Endodermal cell (in vitro differentiated cells): ENCODE measurements around the gene GSC2. TPM values are rescaled to one million over a fixed set of nuclear protein-coding genes. Genes with fewer than 3 reads are reported as not detected.

Experiments
- DNase-seq: peaks from one replicate; pipeline ENCODE4 v3.0.0-alpha.2; 2017
- H3K27ac ChIP-seq: 2 replicates; pipeline ENCODE4 v1.5.1; 2013; ENCODE audit warnings: mild to moderate bottlenecking, low read depth, low read length, moderate library complexity
- H3K27me3 ChIP-seq: 2 replicates; pipeline ENCODE4 v1.6.1; 2013; ENCODE audit warnings: mild to moderate bottlenecking, low read length, moderate library complexity; ENCODE audit not compliant: insufficient read depth, control insufficient read depth, poor library complexity, severe bottlenecking
- H3K36me3 ChIP-seq: 2 replicates; pipeline ENCODE4 v1.7.0; 2013; ENCODE audit warnings: mild to moderate bottlenecking, low read length, moderate library complexity; ENCODE audit not compliant: control insufficient read depth, insufficient read depth
- H3K4me1 ChIP-seq: one replicate; pipeline ENCODE4 v1.7.0; 2013; ENCODE audit warnings: low read length; ENCODE audit not compliant: control insufficient read depth, insufficient read depth
- H3K4me3 ChIP-seq: 2 replicates; pipeline ENCODE4 v1.5.1; 2013; ENCODE audit warnings: mild to moderate bottlenecking, low read length, moderate library complexity
- H3K9ac ChIP-seq: 2 replicates; pipeline ENCODE4 v1.6.1; 2013; ENCODE audit warnings: mild to moderate bottlenecking, low read length, moderate library complexity; ENCODE audit not compliant: poor library complexity, severe bottlenecking; ENCODE audit errors: extremely low read depth
- H3K9me3 ChIP-seq: 2 replicates; pipeline ENCODE4 v1.6.1; 2013; ENCODE audit warnings: mild to moderate bottlenecking, low read length, moderate library complexity; ENCODE audit not compliant: control insufficient read depth
- H3K27ac Mint-ChIP-seq: 2 replicates; pipeline ENCODE4 v1.8.0; 2020; ENCODE audit warnings: mixed read lengths
- H3K27me3 Mint-ChIP-seq: 2 replicates; pipeline ENCODE4 v1.8.0; 2021; ENCODE audit warnings: mild to moderate bottlenecking, mixed read lengths; ENCODE audit not compliant: insufficient read depth
- H3K36me3 Mint-ChIP-seq: 2 replicates; pipeline ENCODE4 v1.8.0; 2020; ENCODE audit warnings: low read depth, mixed read lengths
- H3K4me1 Mint-ChIP-seq: 2 replicates; pipeline ENCODE4 v1.8.0; 2020; ENCODE audit warnings: mixed read lengths
- H3K4me3 Mint-ChIP-seq: 2 replicates; pipeline ENCODE4 v1.8.0; 2020; ENCODE audit warnings: mild to moderate bottlenecking, moderate library complexity, mixed read lengths
- H3K9me3 Mint-ChIP-seq: 2 replicates; pipeline ENCODE4 v1.8.0; 2020; ENCODE audit warnings: mild to moderate bottlenecking, mixed read lengths
- WGBS, 2 experiments: methylation state at CpG; one replicate each; pipeline versions ENCODE4 v1.1.5 to v1.1.7; 2013; ENCODE audit warnings: missing lambda C conversion rate in 2 of 2, mixed read lengths in 1 of 2; ENCODE audit not compliant: insufficient coverage in 1 of 2, insufficient read length in 1 of 2; 5-methylcytosine and 5-hydroxymethylcytosine counted together
- total RNA-seq, 2 donors: library from RNA; stranded (reverse); fragmentation: NEBNext Ultra II Directional in 1 of 2; extraction: Animal tissue kit (Norgen Biotek cat#: 25700) in 1 of 2; gene quantifications; 2 replicates in 1 of 2; 3 replicates in 1 of 2; pipeline ENCODE4 v1.2.1, GENCODE V29; 2021
- TF ChIP-seq, protein P1 (sequence below): fragments of 200-600 bp; sonication (generic); conservative IDR thresholded peaks from 2 replicates; pipeline ENCODE4 v1.5.0; 2021; ENCODE audit warnings: antibody characterized with exemption, mild to moderate bottlenecking

The GSC2 gene
- total RNA-seq, 2 donors from 2014 or later = not detected

DNA sequence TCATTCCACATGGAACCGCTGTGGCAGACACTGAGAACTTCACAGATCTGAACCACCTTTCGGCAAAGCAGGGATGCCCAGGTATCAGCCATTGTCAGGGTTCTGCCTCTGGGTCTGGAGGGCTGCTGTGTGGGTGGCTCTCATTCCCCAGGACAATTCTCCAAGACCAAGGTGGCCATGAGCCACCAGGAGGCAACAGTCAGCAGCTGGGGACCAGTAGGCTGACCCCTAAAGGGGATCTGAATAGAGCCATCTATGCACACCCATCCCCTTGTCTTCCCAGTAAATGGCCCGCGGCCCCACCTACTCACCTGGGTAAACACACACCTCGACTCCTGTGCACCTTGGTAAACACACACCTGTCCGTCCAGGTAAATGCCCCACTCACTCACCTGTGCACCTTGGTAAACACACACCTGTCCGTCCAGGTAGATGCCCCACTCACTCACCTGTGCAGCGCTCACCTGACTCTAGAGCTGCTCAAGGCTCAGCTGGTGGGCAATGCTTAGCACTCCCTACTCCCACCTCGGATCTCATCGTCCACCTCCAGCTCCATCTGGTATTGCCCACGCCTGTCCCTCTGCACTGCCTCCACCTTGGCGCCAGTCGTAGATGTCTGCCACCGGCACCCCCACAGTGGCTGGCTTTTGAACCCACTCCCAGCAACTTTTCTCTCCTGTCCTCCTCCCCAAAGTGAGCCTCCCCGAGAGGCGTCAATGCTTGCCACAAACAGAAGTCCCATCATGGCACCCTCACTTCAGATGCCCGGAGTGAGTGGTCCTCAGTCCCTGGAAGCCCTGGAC is 18.2 kb upstream of the GSC2 start:
- H3K36me3 Mint-ChIP-seq = no peaks in the 10 kb centered on the region
- H3K4me1 Mint-ChIP-seq = peaks cover 29% of the 10 kb centered on the region
- DNase-seq = peak; percentile 62
- H3K9me3 Mint-ChIP-seq = peaks cover 5% of the 10 kb centered on the region
- peaks cover 82% of the 10 kb centered on the region for H3K27me3 Mint-ChIP-seq
- Histone ChIP-seq H3K27me3 (peaks cover 78% of the 10 kb centered on the region), H3K4me1 (peaks cover 13% of the 10 kb centered on the region), H3K9ac (no peak overlapping the region), H3K27ac (no peak overlapping the region), H3K4me3 (no peak overlapping the region), H3K9me3 (peaks cover 7% of the 10 kb centered on the region), H3K36me3 (no peaks in the 10 kb centered on the region)
- WGBS, 2 experiments = 74 to 77% methylated on average over 11 to 17 of the region's 17 CpGs
- TF ChIP-seq, protein P1, sequence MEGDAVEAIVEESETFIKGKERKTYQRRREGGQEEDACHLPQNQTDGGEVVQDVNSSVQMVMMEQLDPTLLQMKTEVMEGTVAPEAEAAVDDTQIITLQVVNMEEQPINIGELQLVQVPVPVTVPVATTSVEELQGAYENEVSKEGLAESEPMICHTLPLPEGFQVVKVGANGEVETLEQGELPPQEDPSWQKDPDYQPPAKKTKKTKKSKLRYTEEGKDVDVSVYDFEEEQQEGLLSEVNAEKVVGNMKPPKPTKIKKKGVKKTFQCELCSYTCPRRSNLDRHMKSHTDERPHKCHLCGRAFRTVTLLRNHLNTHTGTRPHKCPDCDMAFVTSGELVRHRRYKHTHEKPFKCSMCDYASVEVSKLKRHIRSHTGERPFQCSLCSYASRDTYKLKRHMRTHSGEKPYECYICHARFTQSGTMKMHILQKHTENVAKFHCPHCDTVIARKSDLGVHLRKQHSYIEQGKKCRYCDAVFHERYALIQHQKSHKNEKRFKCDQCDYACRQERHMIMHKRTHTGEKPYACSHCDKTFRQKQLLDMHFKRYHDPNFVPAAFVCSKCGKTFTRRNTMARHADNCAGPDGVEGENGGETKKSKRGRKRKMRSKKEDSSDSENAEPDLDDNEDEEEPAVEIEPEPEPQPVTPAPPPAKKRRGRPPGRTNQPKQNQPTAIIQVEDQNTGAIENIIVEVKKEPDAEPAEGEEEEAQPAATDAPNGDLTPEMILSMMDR = peak; percentile 56
- no peak overlapping the region for H3K4me3 Mint-ChIP-seq
- no peak overlapping the region for H3K27ac Mint-ChIP-seq

DNA sequence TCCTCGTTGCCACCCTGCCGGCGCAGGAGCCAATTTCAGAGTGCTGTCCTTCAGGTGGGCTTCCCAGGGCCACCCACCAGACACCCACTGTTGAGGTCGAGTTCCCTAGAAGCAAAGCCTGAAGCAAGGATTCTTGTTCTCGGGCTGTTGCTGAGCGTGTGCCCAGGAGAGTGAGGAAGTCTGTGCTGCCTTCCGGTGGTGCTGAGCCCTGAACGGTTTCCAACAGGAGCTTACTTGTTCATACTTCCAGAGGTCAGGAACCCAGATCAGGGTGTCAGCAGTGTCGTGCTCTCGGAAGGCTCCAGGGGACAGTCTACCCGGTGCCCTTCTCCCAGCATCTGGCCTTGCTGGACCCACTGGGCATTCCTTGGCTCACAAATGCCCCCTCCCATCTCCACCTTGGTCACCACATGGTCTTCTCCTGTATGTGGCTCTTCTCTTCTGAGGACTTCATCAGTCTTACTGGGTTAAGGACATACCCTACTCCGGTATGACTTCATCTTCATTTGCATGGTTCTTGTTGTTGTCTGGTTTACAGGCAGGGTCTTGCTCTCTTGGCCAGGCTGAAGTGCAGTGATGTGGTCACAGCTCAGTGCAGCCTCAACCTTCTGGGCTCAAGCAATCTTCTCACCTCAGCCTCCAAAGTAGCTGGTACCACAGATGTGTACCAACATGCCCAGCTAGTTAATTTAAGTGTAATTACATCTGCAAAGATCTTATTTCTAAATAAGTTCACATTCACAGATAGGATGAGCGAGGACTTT is 17.2 kb upstream of the GSC2 start:
- Mint-ChIP-seq H3K27me3 (peaks cover 89% of the 10 kb centered on the region), H3K36me3 (no peaks in the 10 kb centered on the region), H3K4me3 (no peak overlapping the region), H3K27ac (no peak overlapping the region), H3K4me1 (peaks cover 21% of the 10 kb centered on the region), H3K9me3 (peaks cover 5% of the 10 kb centered on the region)
- Histone ChIP-seq H3K27me3 (peaks cover 88% of the 10 kb centered on the region), H3K4me1 (peaks cover 8% of the 10 kb centered on the region), H3K9ac (no peak overlapping the region), H3K9me3 (peaks cover 7% of the 10 kb centered on the region), H3K36me3 (no peaks in the 10 kb centered on the region), H3K27ac (no peak overlapping the region), H3K4me3 (no peak overlapping the region)
- TF ChIP-seq, protein P1 = no peak
- no peak for DNase-seq
- WGBS, 2 experiments = 72 to 80% methylated on average over 13 of the region's 13 CpGs

DNA sequence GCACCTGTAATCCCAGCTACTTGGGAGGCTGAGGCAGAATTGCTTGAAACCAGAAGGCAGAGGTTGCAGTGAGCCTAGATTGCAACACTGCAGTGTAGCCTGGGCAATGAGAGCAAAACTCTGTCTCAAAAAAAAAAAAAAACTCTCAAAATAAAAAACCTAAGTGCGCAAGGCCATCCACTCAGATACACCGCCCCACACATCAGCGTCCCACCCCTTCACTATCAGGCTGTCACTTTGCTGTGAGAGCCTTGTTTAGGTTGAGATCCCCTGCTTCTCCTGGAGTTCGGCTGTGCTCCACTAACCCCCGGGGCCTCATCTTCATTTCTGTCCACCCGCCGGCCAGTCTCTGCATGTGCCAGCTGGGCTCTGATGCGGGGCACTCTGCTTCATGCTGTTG is 16.3 kb upstream of the GSC2 start:
- no peaks in the 10 kb centered on the region for H3K36me3 ChIP-seq
- TF ChIP-seq, protein P1 = no peak
- Mint-ChIP-seq H3K27ac (no peak overlapping the region), H3K4me3 (no peak overlapping the region), H3K27me3 (peaks cover 96% of the 10 kb centered on the region), H3K9me3 (peaks cover 5% of the 10 kb centered on the region), H3K4me1 (peaks cover 17% of the 10 kb centered on the region), H3K36me3 (no peaks in the 10 kb centered on the region)
- 66 to 89% methylated on average over 2 to 8 of the region's 8 CpGs for WGBS, 2 experiments
- H3K9me3 ChIP-seq = peaks cover 7% of the 10 kb centered on the region
- H3K27ac ChIP-seq = no peak overlapping the region
- H3K4me3 ChIP-seq = no peak overlapping the region
- peaks cover 97% of the 10 kb centered on the region for H3K27me3 ChIP-seq
- H3K9ac ChIP-seq = no peak overlapping the region
- no peak for DNase-seq
- peaks cover 8% of the 10 kb centered on the region for H3K4me1 ChIP-seq
